ENCODE measurements around the gene FGF1.

DNA sequence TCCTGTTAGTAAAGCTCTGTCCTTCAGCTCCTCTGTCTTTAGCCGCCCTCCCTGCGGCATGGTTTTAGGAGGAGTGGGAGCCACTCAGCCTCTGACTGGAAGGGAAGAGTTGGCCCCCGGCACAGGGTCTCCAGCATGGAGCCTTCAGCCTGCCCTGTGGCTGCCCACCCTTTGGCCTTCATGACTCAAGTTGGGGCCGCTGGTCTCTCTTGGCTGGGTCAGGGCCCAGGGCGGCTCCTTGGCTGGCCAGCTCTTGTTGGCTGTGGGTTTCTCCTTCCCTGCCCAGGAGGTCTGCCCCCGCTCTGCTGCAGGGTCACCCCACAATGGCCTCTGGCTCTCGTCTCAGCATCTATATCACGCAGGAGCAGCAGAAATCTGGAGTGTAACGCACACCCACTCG, 25.7 kb downstream of the FGF1 start:
- TF ChIP-seq CTCF (IDR thresholded peaks at IDR 0.05) (no peak), POLR2A (IDR thresholded peaks at IDR 0.05) (no peak), POLR2AphosphoS5 (IDR thresholded peaks at IDR 0.05) (no peak)

Measured in breast epithelium (tissue), 3 donors.